Cerebellar nuclear complex (tissue), 1 donor: ENCODE measurements around the gene JAG2.

Experiments
- DNase-seq, 2 experiments: peaks; one replicate each; lab custom pipeline; 2025; lab: John Stamatoyannopoulos, UW

The JAG2 gene

DNA sequence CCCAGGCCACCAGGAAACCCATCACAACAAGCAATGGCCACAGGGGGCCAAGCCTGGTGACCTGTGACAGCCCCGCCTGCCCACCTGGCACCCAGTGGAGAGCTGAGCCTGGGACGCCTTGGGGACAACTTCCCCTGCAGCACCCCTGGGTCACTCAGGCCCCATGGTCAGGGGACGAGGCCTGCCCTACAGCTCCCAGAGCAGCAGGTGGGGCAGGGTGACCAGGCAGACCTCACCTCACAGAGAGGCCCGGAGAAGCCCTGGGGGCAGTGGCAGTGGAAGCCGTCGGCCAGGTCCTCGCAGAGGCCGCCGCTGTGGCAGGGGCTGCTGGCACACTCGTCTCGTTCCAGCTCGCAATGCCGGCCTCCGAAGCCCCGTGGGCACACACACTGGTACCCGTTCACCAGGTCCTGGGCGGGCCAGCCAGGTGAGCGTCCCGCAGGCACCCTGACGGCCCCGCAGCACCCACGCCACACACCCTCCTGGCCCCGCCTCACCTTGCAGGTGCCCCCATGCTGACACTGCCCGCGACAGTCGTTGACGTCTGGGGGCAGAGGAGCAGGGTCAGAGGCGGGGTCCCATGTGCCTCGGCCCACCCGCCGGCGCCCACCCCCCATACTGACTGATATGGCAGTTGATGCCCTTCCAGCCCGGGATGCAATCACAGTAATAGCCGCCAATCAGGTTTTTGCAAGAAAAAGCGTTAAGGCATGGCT, 18.1 kb downstream of the JAG2 start:
- no peak for DNase-seq

DNA sequence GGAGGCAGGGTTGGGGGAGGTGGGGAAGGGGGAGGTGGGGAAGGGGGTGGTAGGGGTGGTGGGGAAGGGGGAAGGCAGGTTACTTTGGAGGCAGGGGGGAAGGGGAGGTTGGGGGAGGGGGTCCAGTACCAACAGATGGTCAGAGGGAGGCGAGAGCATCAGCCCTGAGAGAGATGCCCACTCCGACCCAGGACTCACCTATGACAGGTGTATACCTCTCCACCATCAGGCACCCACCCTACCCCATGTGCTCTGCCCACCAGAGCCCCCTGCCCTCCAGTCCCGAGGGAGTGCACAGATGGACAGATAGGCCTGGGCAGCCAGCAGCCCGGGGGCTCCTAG, 18.6 kb downstream of the JAG2 start:
- DNase-seq: no peak

DNA sequence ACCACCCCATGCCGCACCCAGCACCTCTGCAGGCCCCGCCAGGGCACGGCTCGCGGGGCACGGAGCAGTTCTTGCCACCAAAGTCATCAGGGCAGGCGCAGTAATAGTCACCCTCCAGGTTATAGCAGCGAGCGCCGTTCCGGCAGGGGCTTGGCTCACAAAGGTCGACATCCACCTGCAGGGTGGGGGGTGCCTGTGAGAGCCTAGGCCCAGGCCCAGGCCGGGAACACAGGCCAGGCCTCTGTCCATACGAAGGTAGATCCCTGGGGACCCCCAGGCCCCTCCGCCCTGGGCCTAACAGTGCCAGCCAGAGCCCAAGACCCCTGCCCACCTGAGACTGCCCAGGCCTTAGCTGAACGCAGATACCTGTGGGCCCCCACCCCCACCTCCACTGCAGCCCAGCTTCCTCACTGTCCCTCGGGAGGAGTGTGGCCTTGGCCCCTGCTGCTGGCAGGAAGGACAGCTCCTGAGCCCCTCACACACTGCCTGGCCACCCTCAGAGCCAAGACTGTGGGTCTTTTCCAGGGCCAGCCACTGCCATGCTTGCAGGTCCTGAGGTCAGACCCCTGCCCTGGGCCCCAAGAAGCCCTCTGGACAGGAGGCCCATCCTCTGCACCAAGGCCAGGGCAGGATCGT, 19.3 kb downstream of the JAG2 start:
- DNase-seq: no peak

- DNase-seq: no peak
These were observed 19.9 kb downstream of the JAG2 start for GRCh38 chr14:105148604-105149145.

GRCh38 chr14:105147671-105148603, 20.6 kb downstream of the JAG2 start:
- DNase-seq: no peak

DNA sequence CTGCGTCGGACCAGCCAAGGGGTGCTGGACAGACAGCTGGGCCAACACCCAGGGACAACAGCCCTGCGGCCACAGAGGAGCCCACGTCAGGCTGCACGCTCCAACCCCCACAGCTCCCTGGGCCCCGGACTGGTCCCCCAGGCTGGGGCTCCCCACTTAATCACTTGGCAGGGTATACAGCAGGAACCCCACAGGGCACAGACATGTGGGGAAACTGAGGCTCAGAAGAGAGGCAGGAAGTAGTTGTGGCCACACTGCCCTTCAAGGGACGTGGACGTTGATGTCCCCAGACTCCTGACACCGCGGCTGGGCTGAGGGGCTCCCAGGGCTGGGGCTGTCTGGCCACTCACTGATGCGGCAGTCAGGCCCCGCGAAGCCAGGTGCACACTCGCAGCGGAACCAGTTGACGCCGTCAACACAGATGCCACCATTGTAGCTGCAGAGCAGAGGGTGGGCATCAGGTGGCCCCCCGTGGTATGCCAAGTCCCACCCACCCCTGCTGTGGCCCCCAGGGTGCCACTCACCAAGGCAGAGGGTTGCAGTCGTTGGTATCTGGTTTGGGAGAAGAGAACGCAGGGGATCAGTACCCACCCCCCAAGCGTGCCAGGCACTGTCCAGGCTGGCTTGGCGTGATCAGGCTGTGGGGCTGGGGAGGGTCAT, 21.5 kb downstream of the JAG2 start:
- no peak for DNase-seq

DNA sequence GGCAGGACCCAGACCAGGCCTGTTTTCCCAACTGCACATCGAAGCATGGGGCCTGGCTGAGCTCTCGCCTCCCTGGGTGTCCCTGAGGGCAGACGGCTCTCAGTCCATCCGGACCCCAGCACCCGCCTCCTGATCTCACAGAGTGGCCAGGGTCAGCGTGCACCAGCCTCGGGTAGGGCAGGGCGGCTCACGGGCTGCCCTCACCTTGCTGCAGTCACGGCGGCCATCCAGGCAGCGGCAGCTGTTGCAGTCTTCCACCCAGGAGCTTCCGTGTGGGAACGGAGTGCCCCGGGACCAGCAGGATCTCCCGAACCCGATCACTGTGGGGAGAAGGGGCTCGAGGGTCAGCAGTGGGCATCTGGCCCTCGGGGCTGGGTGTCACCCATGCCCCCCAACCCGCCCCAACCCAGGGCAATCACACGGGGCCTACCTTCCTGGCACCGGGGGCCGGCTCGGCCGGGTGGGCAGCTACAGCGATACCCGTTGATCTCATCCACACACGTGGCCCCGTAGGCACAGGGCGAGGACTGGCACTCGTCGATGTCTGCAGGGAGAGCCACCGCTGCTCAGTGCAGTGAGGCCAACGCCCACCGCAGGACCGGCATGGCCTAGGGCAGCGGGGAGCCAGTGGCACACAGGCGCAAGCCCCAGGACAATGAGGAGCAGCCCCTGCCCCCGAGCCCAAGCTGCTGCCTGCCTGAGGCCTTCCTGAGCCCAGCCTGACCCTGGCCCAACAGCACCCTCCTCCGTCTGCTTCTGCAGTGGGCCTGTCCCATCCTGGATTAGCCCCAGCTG, 22.2 kb downstream of the JAG2 start:
- no peak for DNase-seq

GRCh38 chr14:105145381-105146180, 23.0 kb downstream of the JAG2 start:
- no peak for DNase-seq

GRCh38 chr14:105144666-105145380, 23.8 kb downstream of the JAG2 start:
- no peak for DNase-seq

- no peak for DNase-seq
These were observed 24.4 kb downstream of the JAG2 start for GRCh38 chr14:105144026-105144665.

GRCh38 chr14:105143451-105144025, 25.0 kb downstream of the JAG2 start:
- no peak for DNase-seq

DNA sequence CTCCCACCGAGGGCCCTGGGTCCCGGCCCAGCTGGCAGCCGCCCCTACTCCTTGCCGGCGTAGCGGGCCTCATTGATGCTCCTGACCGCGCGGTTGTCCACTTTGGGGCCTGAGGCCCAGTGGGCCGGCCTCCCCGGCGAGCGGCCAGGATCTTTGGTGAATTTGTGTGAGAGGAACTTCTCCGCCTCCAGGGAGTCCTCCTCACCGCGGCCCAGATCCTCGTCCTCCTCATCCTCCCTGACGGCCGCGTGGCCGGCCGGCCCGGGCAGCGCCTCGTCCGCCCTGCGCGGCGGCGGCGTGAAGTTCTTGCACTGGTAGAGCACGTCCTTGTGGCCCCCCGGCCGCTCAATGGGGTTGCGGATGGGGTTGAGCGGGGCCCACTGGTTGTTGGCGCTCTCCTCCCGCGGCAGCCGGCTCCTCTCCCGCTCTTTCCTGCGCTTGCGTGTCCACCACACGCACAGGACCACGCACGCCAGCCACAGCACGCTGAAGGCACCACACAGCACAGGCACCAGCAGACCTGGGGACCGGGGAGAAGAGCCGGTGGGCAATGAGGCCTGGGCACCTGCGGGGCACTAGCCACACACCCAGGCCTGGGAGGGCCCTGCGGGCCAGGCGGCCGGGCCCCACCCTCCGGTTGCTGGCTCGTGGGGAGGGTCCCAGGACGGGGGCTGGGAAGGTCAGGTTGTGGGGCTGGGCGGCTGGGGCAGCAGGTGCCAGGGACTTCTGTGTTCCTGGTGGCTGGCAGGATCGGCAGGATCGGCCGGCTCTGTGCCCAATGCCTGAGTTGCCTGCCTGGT, 25.7 kb downstream of the JAG2 start:
- no peak for DNase-seq

- DNase-seq: no peak
These were observed 26.9 kb downstream of the JAG2 start for GRCh38 chr14:105141486-105142281.

GRCh38 chr14:105141026-105141425, 27.6 kb downstream of the JAG2 start:
- DNase-seq: no peak

DNA sequence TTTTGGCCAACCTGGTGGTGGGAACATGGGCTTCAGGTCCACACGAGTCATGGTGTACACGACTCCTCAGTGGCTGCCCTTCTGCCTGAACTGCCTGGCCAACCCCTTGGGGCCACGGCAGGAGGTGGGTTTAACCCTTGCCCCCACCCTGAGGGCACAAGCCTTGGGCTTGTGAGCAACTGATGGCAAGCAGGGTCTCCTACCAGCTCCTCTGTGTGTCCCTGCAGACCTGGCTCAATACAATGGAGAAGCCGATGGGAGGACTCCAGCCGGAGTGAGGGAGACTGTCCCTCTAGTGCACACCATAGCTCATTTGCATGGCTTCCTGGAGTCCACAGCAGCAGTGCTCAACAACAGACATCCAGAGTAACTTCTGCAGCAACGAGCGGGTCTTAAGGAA, 28.0 kb downstream of the JAG2 start:
- no peak for DNase-seq

DNA sequence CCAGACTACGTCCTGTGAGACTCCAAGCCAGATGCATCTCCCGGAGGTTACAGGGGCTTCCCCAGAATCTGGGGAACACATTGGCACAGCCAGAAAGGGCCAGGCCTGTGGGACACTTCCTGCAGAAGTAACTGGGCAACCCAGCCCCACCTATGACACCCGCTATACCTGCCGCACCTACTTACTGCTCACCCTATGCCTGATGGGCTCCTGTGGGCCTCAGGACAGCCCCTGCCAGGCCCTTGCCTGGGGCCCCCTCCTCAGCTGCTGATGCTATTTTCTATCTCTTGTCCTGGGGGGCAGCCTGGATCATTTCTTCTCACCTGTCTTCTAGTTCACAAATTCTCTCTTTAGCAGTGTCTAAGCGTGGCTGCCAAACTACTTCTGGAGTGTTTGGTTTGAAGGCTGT, 28.7 kb downstream of the JAG2 start:
- no peak for DNase-seq

DNA sequence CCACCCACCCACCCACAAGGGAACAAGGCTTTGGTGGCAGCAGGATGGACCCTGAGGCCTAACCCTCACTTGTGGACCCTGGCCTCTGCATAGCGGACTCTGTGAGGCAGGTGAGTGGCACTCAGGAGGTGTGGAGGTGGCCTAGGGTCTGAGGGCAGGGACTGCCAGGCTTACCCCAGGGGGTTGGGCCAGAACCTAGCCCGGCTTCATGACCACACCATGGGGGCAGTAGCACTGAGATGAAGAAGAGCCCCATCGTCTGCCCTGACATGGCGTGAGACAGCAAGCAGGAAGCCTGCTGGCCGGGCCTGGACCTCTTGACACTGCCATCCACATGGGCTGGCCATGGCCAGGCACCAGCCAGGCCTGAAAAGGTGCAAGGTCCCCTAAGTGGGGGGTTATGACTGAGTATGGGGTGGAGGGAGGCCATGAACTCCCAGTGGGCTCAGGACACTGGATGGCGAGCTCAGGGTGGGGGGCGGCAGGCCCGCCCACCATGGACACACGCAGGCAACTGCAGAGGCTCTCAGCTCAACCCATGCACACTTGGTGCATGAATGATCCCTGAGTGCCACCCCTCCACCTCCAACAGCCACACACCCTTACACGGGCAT, 29.3 kb downstream of the JAG2 start:
- DNase-seq: no peak
